NB4 (cell line): ENCODE results near the gene HLA-B.

Experiments
- DNase-seq: peaks from one replicate; pipeline ENCODE4 v3.0.0; 2010; ENCODE audit warnings: low read depth
- H3K4me3 ChIP-seq: one replicate; pipeline ENCODE4 v1.5.1; 2011; ENCODE audit warnings: mild to moderate bottlenecking, low read depth, low read length, moderate library complexity
- MYC ChIP-seq: IDR thresholded peaks from 2 replicates; pipeline ENCODE4 v1.6.1; 2011; ENCODE audit warnings: low read depth, low read length
- POLR2A ChIP-seq: IDR thresholded peaks from 2 replicates; pipeline ENCODE4 v1.6.1; 2011; ENCODE audit warnings: mild to moderate bottlenecking; ENCODE audit not compliant: insufficient read length; ENCODE audit errors: extremely low read depth
- TF ChIP-seq, protein P1 (sequence below): IDR thresholded peaks from 2 replicates; pipeline ENCODE4 v1.6.1; 2011; ENCODE audit warnings: low read depth, low read length
- TF ChIP-seq, protein P2 (sequence below): IDR thresholded peaks from one replicate; pipeline ENCODE4 v1.5.1; 2012; ENCODE audit warnings: low read depth, low read length

Gene HLA-B

DNA sequence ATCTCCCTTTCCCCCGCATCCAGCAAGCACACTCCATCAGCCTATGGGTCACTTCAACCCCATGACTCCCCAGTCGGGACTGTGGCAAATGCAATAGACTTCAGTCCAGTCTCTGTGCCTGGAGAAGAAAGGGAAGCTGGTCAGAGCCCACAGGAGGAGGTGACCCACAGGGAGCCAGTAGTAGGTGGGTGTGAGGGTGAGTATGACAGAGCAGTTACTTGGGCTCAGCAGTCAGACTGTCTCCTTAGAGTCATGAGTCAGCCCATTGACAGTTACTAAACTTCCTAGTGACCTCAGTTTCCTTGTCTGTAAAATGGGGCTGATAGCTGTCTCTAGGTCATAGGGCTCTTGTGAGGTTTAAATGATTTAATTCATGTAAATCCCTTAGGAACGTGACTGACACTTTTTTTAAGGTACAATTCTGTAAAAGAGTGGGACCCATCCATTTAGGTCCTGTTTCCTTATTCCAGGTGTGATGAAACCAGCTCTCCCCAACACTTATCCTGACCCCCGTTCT, 51.2 kb downstream of the HLA-B start:
- H3K4me3 ChIP-seq: no peak overlapping the region
- peak; percentile 37 for DNase-seq
- TF ChIP-seq MYC: no peak
- TF ChIP-seq POLR2A: no peak
- TF ChIP-seq, protein P1, sequence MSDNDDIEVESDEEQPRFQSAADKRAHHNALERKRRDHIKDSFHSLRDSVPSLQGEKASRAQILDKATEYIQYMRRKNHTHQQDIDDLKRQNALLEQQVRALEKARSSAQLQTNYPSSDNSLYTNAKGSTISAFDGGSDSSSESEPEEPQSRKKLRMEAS: no peak
- TF ChIP-seq, protein P2, sequence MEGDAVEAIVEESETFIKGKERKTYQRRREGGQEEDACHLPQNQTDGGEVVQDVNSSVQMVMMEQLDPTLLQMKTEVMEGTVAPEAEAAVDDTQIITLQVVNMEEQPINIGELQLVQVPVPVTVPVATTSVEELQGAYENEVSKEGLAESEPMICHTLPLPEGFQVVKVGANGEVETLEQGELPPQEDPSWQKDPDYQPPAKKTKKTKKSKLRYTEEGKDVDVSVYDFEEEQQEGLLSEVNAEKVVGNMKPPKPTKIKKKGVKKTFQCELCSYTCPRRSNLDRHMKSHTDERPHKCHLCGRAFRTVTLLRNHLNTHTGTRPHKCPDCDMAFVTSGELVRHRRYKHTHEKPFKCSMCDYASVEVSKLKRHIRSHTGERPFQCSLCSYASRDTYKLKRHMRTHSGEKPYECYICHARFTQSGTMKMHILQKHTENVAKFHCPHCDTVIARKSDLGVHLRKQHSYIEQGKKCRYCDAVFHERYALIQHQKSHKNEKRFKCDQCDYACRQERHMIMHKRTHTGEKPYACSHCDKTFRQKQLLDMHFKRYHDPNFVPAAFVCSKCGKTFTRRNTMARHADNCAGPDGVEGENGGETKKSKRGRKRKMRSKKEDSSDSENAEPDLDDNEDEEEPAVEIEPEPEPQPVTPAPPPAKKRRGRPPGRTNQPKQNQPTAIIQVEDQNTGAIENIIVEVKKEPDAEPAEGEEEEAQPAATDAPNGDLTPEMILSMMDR: no peak

DNA sequence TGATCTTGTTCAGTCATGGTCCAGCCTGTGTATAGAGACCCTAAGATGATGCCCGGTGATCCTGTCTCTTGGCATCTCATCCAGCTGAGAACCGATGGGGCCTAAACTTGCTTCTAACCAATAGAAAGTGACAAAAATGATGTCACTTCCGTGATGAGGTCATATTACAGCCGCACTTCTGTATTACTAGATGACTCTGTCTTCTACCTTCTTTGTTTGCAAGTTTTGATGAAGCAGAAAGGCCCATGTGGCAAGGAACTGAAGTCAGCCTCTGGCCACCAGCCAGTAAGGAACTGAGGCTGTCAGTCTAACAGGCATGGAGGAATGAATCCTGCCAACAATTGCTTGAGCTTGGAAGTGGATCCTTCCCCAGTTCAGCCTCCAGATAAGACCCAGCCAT, 52.3 kb downstream of the HLA-B start:
- H3K4me3 ChIP-seq: no peak overlapping the region
- TF ChIP-seq, protein P2: no peak
- no peak for TF ChIP-seq POLR2A
- no peak for TF ChIP-seq MYC
- TF ChIP-seq, protein P1: no peak
- peak; percentile 20 for DNase-seq
